GM12878 (cell line): ENCODE results near the gene KIF22. TPM values are rescaled to one million over a fixed set of nuclear protein-coding genes. Genes with fewer than 3 reads are reported as not detected.

Source experiments
- ATAC-seq: fragments of 200-7000 bp; cut with Tn5 transposase; 3 replicates; pipeline ENCODE4 v1.9.1; 2020; ENCODE audit warnings: mild to moderate bottlenecking, moderate library complexity
- BruUV-seq: library from RNA; stranded (reverse); fragments of 400-500 nt; replicated peaks from 2 replicates; lab custom pipeline; 2021; lab: Mats Ljungman, UMichigan
- CTCF ChIA-PET: fragments of 300-600 bp; sonication (Branson Sonifier 250); formaldehyde crosslinking; extraction: SDS; loops from one replicate; lab custom pipeline; 2021; ENCODE audit warnings: inconsistent platforms; lab: Yijun Ruan, JAX
- POLR2A ChIA-PET: fragments of 350-600 bp; formaldehyde crosslinking; extraction: SDS; loops from one replicate; lab custom pipeline; 2021; ENCODE audit warnings: inconsistent platforms; lab: Charles Lee
- RAD21 ChIA-PET: fragments of 300-600 bp; sonication (Branson Sonifier 250); formaldehyde crosslinking; loops from one replicate; lab custom pipeline; 2023; ENCODE audit warnings: antibody characterized with exemption; ENCODE audit not compliant: unreplicated experiment; lab: Charles Lee
- SMC1A ChIA-PET: fragments of 300-600 bp; sonication (Branson Sonifier 250); formaldehyde crosslinking; loops from one replicate; lab custom pipeline; 2023; ENCODE audit not compliant: unreplicated experiment, uncharacterized antibody; lab: Charles Lee
- DNase-seq: peaks from one replicate; pipeline ENCODE4 v3.0.0-alpha.2; 2011; ENCODE audit warnings: low read depth, low spot score
- FAIRE-seq: peaks from 3 replicates; lab custom pipeline; 2011; peaks lifted over from hg19 to GRCh38; lab: Jason Lieb, UNC
- H2AFZ ChIP-seq: 2 replicates; pipeline ENCODE4 v1.6.0; 2011; ENCODE audit warnings: low read depth, low read length, control low read depth; ENCODE audit not compliant: control insufficient read depth
- H3K27ac ChIP-seq: 2 replicates; pipeline ENCODE4 v1.5.1; 2011; ENCODE audit warnings: control low read depth; ENCODE audit not compliant: control insufficient read depth, insufficient read depth
- H3K27me3 ChIP-seq, 2 experiments: replicated peaks in 1 of 2; 2 replicates each; pipeline versions ENCODE4 v1.6.0 to v1.6.1; 2011; ENCODE audit warnings: low read length in 1 of 2; ENCODE audit not compliant: control insufficient read depth in 2 of 2, insufficient read depth in 2 of 2
- H3K36me3 ChIP-seq, 2 experiments: 2 replicates each; pipeline ENCODE4 v1.5.1; 2011; ENCODE audit warnings: low read length in 1 of 2; ENCODE audit not compliant: control insufficient read depth in 2 of 2, insufficient read depth in 2 of 2
- H3K4me1 ChIP-seq: 2 replicates; pipeline ENCODE4 v1.6.1; 2011; ENCODE audit warnings: mild to moderate bottlenecking, low read length, moderate library complexity, mixed read lengths; ENCODE audit not compliant: control insufficient read depth, insufficient read depth
- H3K4me2 ChIP-seq: 2 replicates; pipeline ENCODE4 v1.6.0; 2011; ENCODE audit warnings: control low read depth; ENCODE audit not compliant: control insufficient read depth, insufficient read depth
- H3K4me3 ChIP-seq: fragments of 200-600 bp; sonication (generic); 2 replicates; pipeline ENCODE4 v1.5.1; 2016
- H3K79me2 ChIP-seq: 2 replicates; pipeline ENCODE4 v1.6.0; 2011; ENCODE audit warnings: low read length; ENCODE audit not compliant: control insufficient read depth, insufficient read depth
- H3K9ac ChIP-seq: 2 replicates; pipeline ENCODE4 v1.8.0; 2011; ENCODE audit warnings: low read length, control low read depth, mixed read lengths; ENCODE audit not compliant: control insufficient read depth, insufficient read depth
- H3K9me3 ChIP-seq: replicated peaks from 3 replicates; pipeline ENCODE4 v1.5.1; 2011; ENCODE audit warnings: mild to moderate bottlenecking, low read length; ENCODE audit not compliant: control insufficient read depth, insufficient read depth
- H4K20me1 ChIP-seq: 2 replicates; pipeline ENCODE4 v1.6.0; 2011; ENCODE audit not compliant: control insufficient read depth, insufficient read depth
- TCF3 ChIP-seq: IDR thresholded peaks from 2 replicates; pipeline ENCODE4 v1.6.1; 2012; ENCODE audit warnings: low read depth, mild to moderate bottlenecking, low read length, borderline replicate concordance; ENCODE audit not compliant: insufficient read depth
- WGBS: methylation state at CpG from one replicate; pipeline ENCODE4 v1.1.6; 2016; ENCODE audit warnings: low lambda C conversion rate; ENCODE audit not compliant: insufficient replicate concordance, insufficient coverage; ENCODE audit errors: missing lambda C conversion rate; 5-methylcytosine and 5-hydroxymethylcytosine counted together
- in situ Hi-C: fragments of 300-500 bp; cut with MboI; formaldehyde crosslinking; loops from 9 replicates; pipeline ENCODE4 v1.14.3; 2018; ENCODE audit warnings: mixed read lengths
- intact Hi-C: fragments of 100-400 bp; cut with micrococcal nuclease; formaldehyde crosslinking; loops from one replicate; pipeline ENCODE4 v1.14.2; 2022; ENCODE audit not compliant: unreplicated experiment
- polyA plus RNA-seq, 11 experiments: library from polyadenylated mRNA; depleted of rRNA in 4 of 11; unstranded in 6 of 11; stranded (reverse) in 5 of 11; fragments of >200 nt; fragmentation: Nextera tagmentation in 4 of 11; fragmentation: Illumina TruSeq in 1 of 11; extraction: Ambion mirVana in 4 of 11; extraction: Trizol in 1 of 11; gene quantifications; 1 replicate in 1 of 11; 2 replicates in 10 of 11; pipeline versions ENCODE4 v1.2.1 to v1.2.3, GENCODE V29; 2011 to 2016; ENCODE audit warnings: inconsistent platforms in 2 of 11, missing spikeins in 2 of 11, low read depth in 1 of 11
- total RNA-seq, 4 experiments: library from RNA; depleted of rRNA in 3 of 4; stranded (reverse); fragments of >200 nt in 3 of 4; fragmentation: Illumina TruSeq in 1 of 4; extraction: Trizol in 1 of 4; gene quantifications; 2 replicates each; pipeline versions ENCODE4 v1.2.1 to v1.2.3, GENCODE V29; 2013 to 2021
- TF ChIP-seq, protein P1 (sequence below): fragments of 450-650 bp; IDR thresholded peaks from 2 replicates; pipeline ENCODE4 v1.6.1; 2017; ENCODE audit warnings: mild to moderate bottlenecking

The KIF22 gene
- total and polyA plus RNA-seq, 10 of the 15 experiments (the other 5 are each of a cell fraction or from before 2014, with no cell fraction given) = 7.6 to 158 (median 132) TPM

DNA sequence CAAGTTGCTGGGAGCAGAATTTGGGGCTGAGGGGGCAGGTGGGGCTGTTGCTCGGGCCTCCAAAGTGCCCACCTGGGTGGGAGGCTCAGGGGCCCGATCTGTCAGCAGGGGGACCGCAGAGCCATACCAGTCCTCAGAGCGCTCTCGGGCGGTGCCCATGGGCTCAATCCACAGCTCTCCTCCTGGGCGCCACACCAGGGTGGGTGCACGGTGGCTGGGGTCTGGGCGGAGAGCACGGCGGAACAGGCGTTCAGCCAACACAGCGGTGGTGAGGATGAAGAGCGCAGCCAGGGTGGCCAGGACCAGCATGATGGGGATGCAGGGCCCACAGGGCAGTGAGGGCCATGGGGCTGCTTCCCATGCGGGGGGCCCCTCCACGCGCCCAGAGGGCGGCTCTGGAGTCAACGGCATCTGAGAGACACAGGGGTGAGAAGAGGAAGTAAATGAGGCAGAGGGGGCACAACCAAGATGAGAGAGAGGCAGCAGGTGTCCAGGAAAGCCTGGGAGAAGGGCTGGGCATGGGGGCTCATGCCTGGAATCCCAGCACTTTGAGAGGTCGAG lies 45.9 kb upstream of the KIF22 start:
- Histone ChIP-seq H3K9me3 (no peaks in the 10 kb centered on the region; the same call in 2 of the 3 replicates), H3K36me3 (no peaks in the 10 kb centered on the region; a peak in 2 of 4 replicates), H3K4me1 (peaks cover 39% of the 10 kb centered on the region), H3K4me3 (peak overlapping the region; percentile 62; the same call in 1 of the 2 replicates), H3K9ac (peak overlapping the region; percentile 83), H4K20me1 (no peaks in the 10 kb centered on the region; the same call in 1 of the 2 replicates), H2AFZ (no peak overlapping the region), H3K79me2 (peaks cover 10% of the 10 kb centered on the region), H3K4me2 (peak overlapping the region; percentile 93), H3K27me3 (no peaks in the 10 kb centered on the region), H3K27ac (peak overlapping the region; percentile 90)
- in situ Hi-C loops (no loop called here), intact Hi-C loops (loop anchor here (5.0 kb wide), 1 partner anchor 38 kb away; no protein-coding TSS in a partner anchor)
- FAIRE-seq (no peak), ATAC-seq (no peak; the same call in 2 of the 3 replicates), DNase-seq (no peak)
- RAD21 ChIA-PET = interaction anchor here (0.8 to 1.5 kb wide), 5 partner anchors 10 to 71 kb away, joined by 3 to 9 read pairs (median 3); partner anchors contain the start of gene PAGR1
- WGBS = 75% methylated on average over 19 of the region's 20 CpGs
- no TSS peak for BruUV-seq
- TF ChIP-seq TCF3 = no peak
- TF ChIP-seq, protein P1, sequence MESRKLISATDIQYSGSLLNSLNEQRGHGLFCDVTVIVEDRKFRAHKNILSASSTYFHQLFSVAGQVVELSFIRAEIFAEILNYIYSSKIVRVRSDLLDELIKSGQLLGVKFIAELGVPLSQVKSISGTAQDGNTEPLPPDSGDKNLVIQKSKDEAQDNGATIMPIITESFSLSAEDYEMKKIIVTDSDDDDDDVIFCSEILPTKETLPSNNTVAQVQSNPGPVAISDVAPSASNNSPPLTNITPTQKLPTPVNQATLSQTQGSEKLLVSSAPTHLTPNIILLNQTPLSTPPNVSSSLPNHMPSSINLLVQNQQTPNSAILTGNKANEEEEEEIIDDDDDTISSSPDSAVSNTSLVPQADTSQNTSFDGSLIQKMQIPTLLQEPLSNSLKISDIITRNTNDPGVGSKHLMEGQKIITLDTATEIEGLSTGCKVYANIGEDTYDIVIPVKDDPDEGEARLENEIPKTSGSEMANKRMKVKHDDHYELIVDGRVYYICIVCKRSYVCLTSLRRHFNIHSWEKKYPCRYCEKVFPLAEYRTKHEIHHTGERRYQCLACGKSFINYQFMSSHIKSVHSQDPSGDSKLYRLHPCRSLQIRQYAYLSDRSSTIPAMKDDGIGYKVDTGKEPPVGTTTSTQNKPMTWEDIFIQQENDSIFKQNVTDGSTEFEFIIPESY = peak; percentile 33; the same call in 1 of the 2 replicates
- SMC1A ChIA-PET = interaction anchor here (1.0 kb wide), 2 partner anchors 12 to 14 kb away, joined by 3 to 4 read pairs; no protein-coding TSS in a partner anchor
- POLR2A ChIA-PET = interaction anchor here (1.2 to 3.4 kb wide), 5 partner anchors 10 to 76 kb away, joined by 3 to 20 read pairs (median 5); partner anchors contain the start of genes KIF22 and MVP
- CTCF ChIA-PET = interaction anchor here (0.9 to 1.6 kb wide), 2 partner anchors 13 to 75 kb away, joined by 3 to 4 read pairs; partner anchors contain the start of gene MVP
